ENCODE measurements around the gene WDFY4.

DNA sequence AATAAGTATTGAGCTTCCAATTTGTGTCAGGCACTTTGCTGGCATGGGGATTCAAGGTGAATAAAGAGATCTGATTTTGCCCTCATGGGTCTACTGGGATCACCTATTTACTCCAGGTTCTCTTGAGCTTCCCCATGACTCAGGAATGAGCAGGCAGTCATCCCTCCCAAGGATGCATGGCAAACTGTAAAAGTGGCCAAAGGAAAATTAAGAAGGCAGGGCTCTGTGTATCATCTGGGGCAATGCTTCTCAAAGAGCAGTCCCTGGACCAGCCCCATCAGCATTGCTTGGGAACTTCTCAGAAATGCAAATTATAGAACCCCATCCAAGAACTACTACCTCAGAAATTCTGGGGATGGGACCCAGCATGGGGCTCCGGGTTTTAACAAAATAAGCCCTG, 48.7 kb downstream of the WDFY4 start:
- TF ChIP-seq, protein P1, sequence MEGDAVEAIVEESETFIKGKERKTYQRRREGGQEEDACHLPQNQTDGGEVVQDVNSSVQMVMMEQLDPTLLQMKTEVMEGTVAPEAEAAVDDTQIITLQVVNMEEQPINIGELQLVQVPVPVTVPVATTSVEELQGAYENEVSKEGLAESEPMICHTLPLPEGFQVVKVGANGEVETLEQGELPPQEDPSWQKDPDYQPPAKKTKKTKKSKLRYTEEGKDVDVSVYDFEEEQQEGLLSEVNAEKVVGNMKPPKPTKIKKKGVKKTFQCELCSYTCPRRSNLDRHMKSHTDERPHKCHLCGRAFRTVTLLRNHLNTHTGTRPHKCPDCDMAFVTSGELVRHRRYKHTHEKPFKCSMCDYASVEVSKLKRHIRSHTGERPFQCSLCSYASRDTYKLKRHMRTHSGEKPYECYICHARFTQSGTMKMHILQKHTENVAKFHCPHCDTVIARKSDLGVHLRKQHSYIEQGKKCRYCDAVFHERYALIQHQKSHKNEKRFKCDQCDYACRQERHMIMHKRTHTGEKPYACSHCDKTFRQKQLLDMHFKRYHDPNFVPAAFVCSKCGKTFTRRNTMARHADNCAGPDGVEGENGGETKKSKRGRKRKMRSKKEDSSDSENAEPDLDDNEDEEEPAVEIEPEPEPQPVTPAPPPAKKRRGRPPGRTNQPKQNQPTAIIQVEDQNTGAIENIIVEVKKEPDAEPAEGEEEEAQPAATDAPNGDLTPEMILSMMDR (conservative IDR thresholded peaks at IDR 0.05 in 1 of 2, IDR thresholded peaks at IDR 0.05 in 1 of 2; ENCODE audit: extremely low read depth in 1 of 2, insufficient read depth in 1 of 2, low read depth in 1 of 2, low read length in 2 of 2): no peak
- no peak for TF ChIP-seq EZH2 (IDR thresholded peaks at IDR 0.05; ENCODE audit: borderline replicate concordance, low read length)

Measured in mammary epithelial cell (primary cell).